PC-9 (cell line): ENCODE results near the gene RDM1. TPM values are rescaled to one million over a fixed set of nuclear protein-coding genes. Genes with fewer than 3 reads are reported as not detected.

Source experiments
- BruUV-seq: library from RNA; stranded (reverse); fragments of 400-500 nt; replicated peaks from 2 replicates; lab custom pipeline; 2021; lab: Mats Ljungman, UMichigan
- CTCF ChIA-PET: fragments of 300-600 bp; sonication (Branson Sonifier 250); formaldehyde crosslinking; loops from one replicate; lab custom pipeline; 2022; ENCODE audit warnings: antibody characterized with exemption; lab: Charles Lee
- POLR2A ChIA-PET: fragments of 300-600 bp; sonication (Branson Sonifier 250); formaldehyde crosslinking; loops from one replicate; lab custom pipeline; 2022; ENCODE audit warnings: antibody characterized with exemption; ENCODE audit not compliant: unreplicated experiment; lab: Charles Lee
- DNase-seq, 2 experiments: peaks; one replicate each; pipeline versions ENCODE4 v3.0.0 to v3.0.0-alpha.2; 2015 to 2022; ENCODE audit warnings: mixed read lengths in 1 of 2
- H2AFZ ChIP-seq: fragments of 200-600 bp; sonication (generic); 2 replicates; pipeline ENCODE4 v1.8.1; 2017; ENCODE audit warnings: antibody characterized with exemption
- H3F3A ChIP-seq: fragments of 200-600 bp; sonication (generic); 2 replicates; pipeline ENCODE4 v1.8.1; 2017; ENCODE audit warnings: antibody characterized with exemption, mild to moderate bottlenecking, low read depth; ENCODE audit not compliant: insufficient read depth
- H3K27ac ChIP-seq: fragments of 200-600 bp; sonication (generic); 2 replicates; pipeline ENCODE4 v1.6.1; 2016; ENCODE audit warnings: mixed run types
- H3K27me3 ChIP-seq: fragments of 200-600 bp; sonication (generic); 2 replicates; pipeline ENCODE4 v1.6.1; 2016; ENCODE audit warnings: low read depth, mixed run types; ENCODE audit not compliant: insufficient read depth
- H3K36me3 ChIP-seq: fragments of 200-600 bp; sonication (generic); 2 replicates; pipeline ENCODE4 v1.6.1; 2016; ENCODE audit warnings: low read depth, mixed run types
- H3K4me1 ChIP-seq: fragments of 200-600 bp; sonication (generic); replicated peaks from 2 replicates; pipeline ENCODE4 v1.6.1; 2016; ENCODE audit warnings: mixed run types; ENCODE audit not compliant: insufficient read depth
- H3K4me2 ChIP-seq: fragments of 200-600 bp; sonication (generic); 2 replicates; pipeline ENCODE4 v1.6.1; 2017; ENCODE audit warnings: mixed run types
- H3K4me3 ChIP-seq: fragments of 200-600 bp; sonication (generic); 2 replicates; pipeline ENCODE4 v1.6.1; 2016; ENCODE audit warnings: mixed run types
- H3K79me2 ChIP-seq: fragments of 200-600 bp; sonication (generic); 2 replicates; pipeline ENCODE4 v1.6.1; 2017; ENCODE audit warnings: low read depth, mixed run types
- H3K9me2 ChIP-seq: fragments of 200-600 bp; sonication (generic); 2 replicates; pipeline ENCODE4 v1.8.1; 2017; ENCODE audit warnings: mild to moderate bottlenecking; ENCODE audit not compliant: insufficient read depth
- H3K9me3 ChIP-seq: fragments of 200-600 bp; sonication (generic); 2 replicates; pipeline ENCODE4 v1.8.1; 2016; ENCODE audit warnings: low read depth; ENCODE audit not compliant: insufficient read depth
- H4K20me1 ChIP-seq: fragments of 200-600 bp; sonication (generic); 2 replicates; pipeline ENCODE4 v1.8.1; 2017; ENCODE audit not compliant: insufficient read depth
- CTCF ChIP-seq: fragments of 200-600 bp; sonication (generic); conservative IDR thresholded peaks from 2 replicates; pipeline ENCODE4 v1.6.1; 2017; ENCODE audit warnings: mixed run types, antibody characterized with exemption, mild to moderate bottlenecking, moderate library complexity
- EZH2 ChIP-seq: fragments of 200-600 bp; sonication (generic); IDR thresholded peaks from 2 replicates; pipeline ENCODE4 v1.8.0; 2017; ENCODE audit warnings: antibody characterized with exemption, low read depth
- intact Hi-C: fragments of 100-400 bp; cut with micrococcal nuclease; formaldehyde crosslinking; loops from one replicate; pipeline ENCODE4 v1.10.0; 2022; ENCODE audit not compliant: unreplicated experiment
- total RNA-seq: library from RNA; stranded (reverse); gene quantifications from 2 replicates; pipeline ENCODE4 v1.2.3, GENCODE V29; 2021

RDM1 gene
- total RNA-seq, 1 experiment from 2014 or later: 14.5 TPM

- H3K79me2 ChIP-seq: no peaks in the 10 kb centered on the region
- no peak overlapping the region for H3K4me3 ChIP-seq
- H3K9me2 ChIP-seq: no peaks in the 10 kb centered on the region
- CTCF ChIA-PET: no interaction called here
- H3K27me3 ChIP-seq: peaks cover 12% of the 10 kb centered on the region; the same call in 1 of the 2 replicates
- TF ChIP-seq CTCF (no peak), EZH2 (no peak)
- H3K27ac ChIP-seq: no peak overlapping the region
- no peaks in the 10 kb centered on the region for H3K36me3 ChIP-seq
- no peaks in the 10 kb centered on the region for H3F3A ChIP-seq
- H4K20me1 ChIP-seq: no peaks in the 10 kb centered on the region
- POLR2A ChIA-PET: no interaction called here
- no peak overlapping the region for H3K4me2 ChIP-seq
- DNase-seq: no peak
- no peaks in the 10 kb centered on the region for H3K9me3 ChIP-seq
- intact Hi-C loops: no loop called here
- BruUV-seq: no TSS peak
- H3K4me1 ChIP-seq: no peaks in the 10 kb centered on the region
- H2AFZ ChIP-seq: no peak overlapping the region
These were observed 11.9 kb downstream of the RDM1 start for GRCh38 chr17:35918665-35919064.

DNA sequence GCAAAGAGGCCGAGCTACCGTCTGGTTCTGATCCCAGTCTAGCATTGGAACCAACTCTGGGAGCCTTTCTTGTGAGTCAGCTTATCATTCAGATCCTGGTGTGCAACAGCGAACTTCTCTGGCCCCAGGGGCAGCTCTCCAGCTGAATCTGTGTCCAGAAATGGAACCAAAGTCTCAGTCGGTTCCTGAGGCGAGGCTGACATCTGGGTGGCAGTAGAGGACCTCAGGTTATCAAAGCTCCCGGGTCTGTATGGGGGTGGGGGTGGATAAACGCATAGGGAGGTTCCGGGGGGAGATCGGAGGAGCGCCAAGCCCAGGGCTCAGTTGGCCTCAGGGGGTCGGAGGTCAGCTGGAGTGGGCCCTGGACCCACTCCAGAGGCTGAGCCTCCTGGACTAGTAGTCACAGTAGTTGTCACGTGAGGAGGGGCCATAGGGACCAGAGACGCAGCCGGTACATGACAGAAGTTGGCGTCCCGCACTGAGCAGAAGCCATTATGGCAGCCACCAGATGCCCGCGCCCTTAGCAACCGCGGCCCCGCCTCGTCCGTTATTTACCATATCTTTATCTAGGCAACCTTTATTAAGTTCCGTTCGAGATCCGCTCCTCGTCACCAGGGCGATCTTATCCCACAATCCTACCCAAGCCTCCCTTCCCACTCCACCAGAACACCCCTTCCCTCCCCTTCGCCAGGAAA is 12.9 kb downstream of the RDM1 start:
- no peaks in the 10 kb centered on the region for H3F3A ChIP-seq
- H3K27me3 ChIP-seq: peaks cover 12% of the 10 kb centered on the region; the same call in 1 of the 2 replicates
- no peaks in the 10 kb centered on the region for H3K9me3 ChIP-seq
- no TSS peak for BruUV-seq
- no peak for TF ChIP-seq CTCF
- no peak for TF ChIP-seq EZH2
- no peaks in the 10 kb centered on the region for H3K36me3 ChIP-seq
- H3K9me2 ChIP-seq: no peaks in the 10 kb centered on the region
- no peak overlapping the region for H3K4me3 ChIP-seq
- no peak overlapping the region for H3K4me2 ChIP-seq
- intact Hi-C loops: no loop called here
- no peak overlapping the region for H2AFZ ChIP-seq
- H4K20me1 ChIP-seq: no peaks in the 10 kb centered on the region
- CTCF ChIA-PET: no interaction called here
- DNase-seq: no peak
- H3K27ac ChIP-seq: no peak overlapping the region
- POLR2A ChIA-PET: no interaction called here
- no peaks in the 10 kb centered on the region for H3K79me2 ChIP-seq
- H3K4me1 ChIP-seq: no peaks in the 10 kb centered on the region

DNA sequence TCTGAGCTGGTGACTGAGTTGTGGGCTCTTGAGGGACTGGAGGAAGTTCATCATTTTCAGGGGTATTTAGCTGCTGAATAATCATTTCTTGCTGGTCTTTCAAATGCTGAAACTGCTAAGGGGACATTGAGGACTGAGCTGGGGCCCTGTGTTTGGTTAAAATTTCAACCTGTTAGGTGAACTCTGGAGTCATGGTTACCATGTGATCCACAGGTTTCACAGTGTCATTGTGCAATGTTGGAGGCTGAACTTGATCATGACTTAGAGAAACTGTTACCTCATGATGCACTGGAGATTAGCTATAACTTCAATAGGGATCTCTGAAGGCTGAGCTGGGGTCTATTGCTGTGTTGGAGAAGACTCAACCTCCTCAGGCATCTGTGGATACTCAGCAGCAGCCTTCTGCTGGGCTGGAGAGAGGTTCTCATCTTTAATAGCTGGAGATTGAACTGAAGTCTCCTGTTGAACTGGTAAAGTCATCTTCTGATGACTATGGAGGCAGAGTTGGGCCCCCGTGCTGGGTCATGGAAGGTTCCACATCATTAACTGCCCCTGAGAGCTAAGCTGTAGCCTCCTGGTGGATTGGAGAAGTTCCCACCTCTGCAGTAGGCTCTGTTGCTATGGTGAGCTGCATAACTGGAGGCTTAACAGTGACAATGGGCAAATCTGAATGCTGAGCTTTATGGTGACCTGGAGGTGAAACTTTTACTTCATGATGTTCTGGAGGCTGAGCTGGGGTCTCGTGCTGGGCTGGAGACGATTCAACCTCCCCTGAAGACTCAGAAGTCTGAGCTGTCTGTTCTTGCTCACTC is 15.2 kb downstream of the RDM1 start:
- BruUV-seq: no TSS peak
- Histone ChIP-seq H3K9me2 (no peaks in the 10 kb centered on the region), H3K36me3 (no peaks in the 10 kb centered on the region), H3K4me3 (no peak overlapping the region), H3F3A (no peaks in the 10 kb centered on the region), H3K27ac (no peak overlapping the region), H3K4me2 (no peak overlapping the region), H4K20me1 (no peaks in the 10 kb centered on the region), H3K4me1 (no peaks in the 10 kb centered on the region), H2AFZ (no peak overlapping the region), H3K9me3 (no peaks in the 10 kb centered on the region), H3K79me2 (no peaks in the 10 kb centered on the region), H3K27me3 (peaks cover 12% of the 10 kb centered on the region; the same call in 1 of the 2 replicates)
- TF ChIP-seq CTCF: no peak
- no peak for TF ChIP-seq EZH2
- intact Hi-C loops: no loop called here
- CTCF ChIA-PET: no interaction called here
- POLR2A ChIA-PET: interaction anchor here (0.7 kb wide), 1 partner anchor 13 kb away, joined by 4 read pairs; no protein-coding TSS in a partner anchor
- no peak for DNase-seq
